GM12873 (cell line): ENCODE results near the gene MCAT.

Experiments used
- TF ChIP-seq, protein P1 (sequence below): IDR thresholded peaks from 2 replicates; pipeline ENCODE4 v1.5.1; 2012; ENCODE audit warnings: low read depth, mild to moderate bottlenecking, moderate library complexity, low read length, control low read depth; ENCODE audit not compliant: insufficient read depth; ENCODE audit errors: missing control alignments

Gene MCAT

DNA sequence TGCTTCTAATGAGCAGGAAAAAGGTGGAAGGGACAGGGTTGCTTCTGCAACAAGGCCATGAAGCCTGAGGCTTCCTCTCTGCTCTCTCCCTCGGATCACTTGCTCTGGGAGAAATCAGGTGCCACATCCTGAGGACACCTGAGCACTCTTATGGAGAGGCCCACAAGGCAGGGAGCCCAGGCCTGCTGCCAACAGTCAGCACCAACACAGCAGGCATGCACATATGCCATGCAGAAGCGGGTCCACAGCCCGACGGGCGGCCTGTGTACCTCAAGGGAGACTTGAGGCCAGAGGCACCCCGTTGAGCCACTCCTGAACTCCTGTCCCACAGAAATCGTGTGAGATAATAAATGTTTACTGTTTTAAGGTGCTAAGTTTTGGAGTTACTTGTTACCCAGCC is 34.3 kb upstream of the MCAT start:
- TF ChIP-seq, protein P1, sequence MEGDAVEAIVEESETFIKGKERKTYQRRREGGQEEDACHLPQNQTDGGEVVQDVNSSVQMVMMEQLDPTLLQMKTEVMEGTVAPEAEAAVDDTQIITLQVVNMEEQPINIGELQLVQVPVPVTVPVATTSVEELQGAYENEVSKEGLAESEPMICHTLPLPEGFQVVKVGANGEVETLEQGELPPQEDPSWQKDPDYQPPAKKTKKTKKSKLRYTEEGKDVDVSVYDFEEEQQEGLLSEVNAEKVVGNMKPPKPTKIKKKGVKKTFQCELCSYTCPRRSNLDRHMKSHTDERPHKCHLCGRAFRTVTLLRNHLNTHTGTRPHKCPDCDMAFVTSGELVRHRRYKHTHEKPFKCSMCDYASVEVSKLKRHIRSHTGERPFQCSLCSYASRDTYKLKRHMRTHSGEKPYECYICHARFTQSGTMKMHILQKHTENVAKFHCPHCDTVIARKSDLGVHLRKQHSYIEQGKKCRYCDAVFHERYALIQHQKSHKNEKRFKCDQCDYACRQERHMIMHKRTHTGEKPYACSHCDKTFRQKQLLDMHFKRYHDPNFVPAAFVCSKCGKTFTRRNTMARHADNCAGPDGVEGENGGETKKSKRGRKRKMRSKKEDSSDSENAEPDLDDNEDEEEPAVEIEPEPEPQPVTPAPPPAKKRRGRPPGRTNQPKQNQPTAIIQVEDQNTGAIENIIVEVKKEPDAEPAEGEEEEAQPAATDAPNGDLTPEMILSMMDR = no peak

DNA sequence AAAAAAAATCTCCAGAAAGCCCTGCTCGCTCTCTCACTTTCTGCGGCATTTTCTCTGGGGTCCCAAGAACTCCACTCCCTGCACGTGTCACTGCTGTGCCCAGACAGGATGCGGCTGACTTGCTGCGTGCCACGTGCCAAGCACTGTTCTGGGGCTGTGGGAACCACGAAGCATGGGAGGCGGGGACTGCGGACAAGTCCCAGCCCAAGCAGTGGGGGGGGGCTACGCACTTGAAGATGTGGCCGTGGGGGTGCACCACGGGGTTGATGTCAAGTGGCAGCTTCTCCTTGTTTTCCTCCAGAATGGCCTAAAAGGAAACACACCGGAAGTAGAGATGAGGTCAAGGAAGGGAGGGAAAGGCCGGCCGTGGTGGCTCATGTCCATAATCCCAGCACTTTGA is 32.9 kb upstream of the MCAT start:
- TF ChIP-seq, protein P1 = no peak

DNA sequence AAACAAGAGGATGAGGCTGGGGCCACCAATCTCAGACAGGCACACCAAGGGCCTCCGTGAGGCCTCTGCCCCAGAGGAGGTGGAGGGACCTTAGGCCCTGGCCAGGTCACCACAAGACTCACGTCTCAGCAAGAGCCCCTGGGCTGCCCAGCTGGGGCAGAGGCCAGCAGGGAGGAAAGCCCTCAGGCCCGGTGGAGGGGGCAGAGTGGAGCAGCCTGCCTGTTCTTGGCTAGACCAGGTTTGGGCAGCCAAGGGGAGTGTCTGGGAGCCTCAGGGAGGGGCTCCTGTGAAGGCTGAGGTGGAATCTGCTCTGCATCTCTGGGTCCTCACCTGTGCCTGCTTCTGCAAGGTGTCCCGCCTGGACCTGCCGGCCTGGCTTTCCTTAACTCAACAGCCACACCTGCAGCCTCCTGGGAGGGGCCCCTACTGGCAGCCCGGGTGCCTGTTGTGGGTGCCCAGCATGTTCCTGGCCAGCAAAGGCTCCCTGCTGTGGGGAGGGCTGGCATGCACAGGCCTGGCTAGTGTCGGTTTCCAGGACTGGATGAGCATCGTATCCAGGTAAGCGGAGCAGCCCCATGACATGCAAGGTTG is 31.8 kb upstream of the MCAT start:
- TF ChIP-seq, protein P1 = no peak

DNA sequence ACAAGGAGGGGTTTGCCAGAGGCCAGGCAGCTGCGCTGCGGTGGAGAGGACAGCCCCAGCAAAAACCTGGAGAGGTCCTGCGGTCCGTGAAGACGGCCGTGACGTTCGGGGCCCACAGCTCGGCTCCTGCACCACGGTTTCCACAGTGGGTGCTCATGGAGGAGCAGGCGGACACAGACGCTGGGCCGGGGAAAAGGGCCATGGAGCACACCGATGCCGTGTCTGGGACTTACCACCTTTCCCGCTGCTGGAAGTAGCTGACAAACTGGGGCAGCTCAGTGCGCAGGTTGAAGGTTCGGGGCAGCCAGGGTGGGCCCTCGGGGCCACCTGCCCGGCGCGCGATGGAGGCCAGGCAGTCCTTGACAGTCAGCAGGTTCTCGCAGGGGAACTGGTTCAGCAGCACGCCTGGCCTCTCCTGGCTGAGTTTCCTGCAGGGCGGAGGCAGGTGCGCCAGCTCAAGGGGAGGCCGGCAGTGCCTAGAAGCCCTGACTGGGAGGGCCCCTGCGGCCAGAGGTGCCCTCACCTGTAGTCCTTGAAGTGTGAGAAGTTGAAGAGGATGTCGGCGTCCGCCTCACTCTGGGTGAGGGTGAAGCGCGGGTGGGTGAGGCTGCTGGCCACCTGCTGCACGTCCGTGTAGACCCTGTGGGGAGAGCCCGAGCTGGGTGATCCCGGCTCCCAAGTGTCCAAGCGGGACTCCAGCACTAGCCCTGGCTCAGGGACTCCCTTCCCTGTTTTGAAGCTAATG is 30.9 kb upstream of the MCAT start:
- TF ChIP-seq, protein P1 = no peak

DNA sequence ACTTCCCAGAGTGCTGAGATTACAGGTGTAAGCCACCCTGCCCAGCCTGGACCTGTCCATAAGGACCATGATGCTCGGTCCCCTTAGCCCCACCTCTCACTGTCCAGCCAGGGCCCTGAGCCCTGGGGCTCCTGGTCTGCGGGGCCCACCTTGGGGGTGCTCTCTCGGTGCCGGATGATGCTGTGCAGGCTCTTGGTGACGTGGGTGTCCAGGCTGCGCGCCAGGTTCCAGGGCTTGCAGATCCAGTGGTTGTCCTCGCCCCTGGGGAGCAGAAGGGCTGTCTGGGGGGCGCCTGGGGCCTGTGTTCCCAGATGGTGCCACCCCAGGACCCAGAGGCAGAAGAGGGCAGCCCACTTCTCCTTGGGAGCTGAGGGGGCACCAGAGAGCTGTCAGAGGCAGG is 30.4 kb upstream of the MCAT start:
- TF ChIP-seq, protein P1 = no peak

DNA sequence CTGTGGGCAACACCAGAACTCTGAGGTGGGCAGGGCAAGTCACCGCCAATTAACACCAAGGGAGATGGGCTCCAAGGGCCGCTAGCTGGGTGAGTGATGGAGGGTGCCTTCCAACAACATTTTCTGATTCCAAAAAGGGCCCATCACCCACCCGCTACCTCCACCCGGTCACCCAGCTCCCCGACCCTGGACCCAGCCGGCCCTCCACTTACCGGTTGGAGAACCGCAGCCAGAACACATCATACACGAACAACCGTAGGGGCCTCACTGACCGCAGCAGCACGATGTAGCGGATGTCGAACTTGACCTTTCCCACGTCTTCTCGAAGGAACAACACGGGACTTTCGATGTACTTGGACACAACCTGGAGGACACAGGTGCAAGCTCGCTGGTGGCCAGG is 29.0 kb upstream of the MCAT start:
- TF ChIP-seq, protein P1 = no peak

DNA sequence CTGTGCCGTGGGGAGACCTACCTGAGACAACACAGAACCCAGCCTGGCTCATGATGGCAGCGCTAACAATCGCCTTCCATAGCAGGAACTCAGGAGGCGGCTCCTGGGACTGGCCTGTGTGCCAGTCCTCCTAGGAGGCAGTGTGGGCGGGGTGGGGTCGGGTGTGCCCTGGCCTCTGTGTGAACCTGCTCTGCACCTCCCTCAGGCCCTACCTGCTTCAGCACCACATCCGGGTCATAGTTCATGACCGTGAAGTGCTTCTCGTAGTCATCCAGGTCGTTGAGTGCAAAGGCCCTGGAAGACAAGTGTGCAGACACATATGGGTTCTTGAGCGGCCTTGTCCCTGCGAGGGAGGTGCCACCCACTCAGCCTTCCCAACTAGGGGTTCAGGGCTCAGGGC is 28.4 kb upstream of the MCAT start:
- TF ChIP-seq, protein P1 = no peak
